ENCODE measurements around the gene ATP11C.
"Not testable (repeated sequence)": the region's sequence is repeated elsewhere in the genome, so short reads cannot be mapped to it uniquely, and the experiment has no call there.

ATP11C gene

DNA sequence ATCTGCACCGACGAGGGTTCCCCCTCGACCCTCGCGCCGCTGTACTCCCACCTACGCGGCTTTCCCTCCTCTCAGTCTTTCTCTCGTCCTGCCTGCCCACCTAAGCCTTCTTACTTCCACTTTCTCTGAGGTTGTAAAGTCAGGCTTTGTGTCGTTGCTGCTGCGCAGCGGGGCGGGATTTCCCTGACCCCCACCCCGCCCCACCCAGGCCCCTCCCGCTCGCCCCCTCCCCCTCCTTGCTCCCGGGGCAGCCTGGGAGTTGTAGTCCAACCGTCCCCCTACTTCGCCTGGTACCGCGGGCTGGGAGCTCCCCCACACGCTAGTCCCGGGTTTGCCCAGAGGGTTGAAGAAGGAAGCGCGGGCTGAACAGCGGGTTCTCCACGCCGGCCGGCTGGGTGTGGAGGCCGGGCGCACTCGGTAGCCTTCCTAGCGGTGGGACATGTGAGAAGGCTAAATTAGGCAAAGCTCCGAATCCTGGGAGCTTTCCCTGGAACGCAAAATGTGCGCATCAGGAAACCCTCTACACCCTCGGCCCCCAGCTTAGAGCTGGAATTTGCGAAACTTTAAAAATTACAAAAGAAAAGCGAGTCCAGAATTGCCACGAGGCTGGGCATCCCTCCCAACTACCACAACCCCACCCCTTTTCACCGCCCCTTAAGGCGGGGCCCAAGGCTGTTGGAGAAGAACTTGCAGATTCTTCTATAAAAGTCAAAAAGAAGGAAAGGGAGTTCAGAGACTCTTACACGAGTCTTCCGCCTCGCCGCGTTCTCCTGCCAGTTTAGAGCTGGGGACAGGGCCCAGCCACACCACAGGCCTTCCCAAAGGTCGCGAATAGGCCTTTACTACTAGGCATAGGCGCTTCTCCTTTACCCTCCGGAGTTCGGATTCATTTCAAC lies at the start of gene ATP11C:
Gene ATP11C, minus strand, starts transcription at position 153 of the 896 bp plus-strand sequence. CDS start 1,011 bp downstream, outside the sequence.
- no peak for DNase-seq

DNA sequence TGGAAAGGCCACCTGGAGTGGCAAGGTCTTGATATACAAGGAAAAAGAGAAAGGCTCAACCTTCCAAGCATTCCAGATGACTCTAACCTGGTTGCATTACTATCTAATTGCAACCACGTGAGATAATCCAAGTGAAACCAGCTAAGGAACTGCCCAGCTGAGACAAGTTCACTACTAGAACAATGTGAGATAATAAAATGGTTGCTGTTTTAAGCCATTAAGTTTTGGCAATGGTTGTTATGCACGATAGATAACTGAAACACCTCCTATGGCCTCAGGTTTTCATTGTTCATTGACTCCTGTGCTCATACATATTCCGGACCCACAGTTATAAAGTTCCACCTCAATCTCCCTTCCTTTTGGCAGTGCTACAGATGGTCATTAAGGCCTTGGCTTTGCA lies 41.6 kb upstream of the ATP11C start:
- no peak for DNase-seq

GRCh38 chrX:139972629-139973624 lies 40.1 kb upstream of the ATP11C start:
- DNase-seq = no peak

- no peak for DNase-seq
These were observed 39.3 kb upstream of the ATP11C start for GRCh38 chrX:139972113-139972512.

DNA sequence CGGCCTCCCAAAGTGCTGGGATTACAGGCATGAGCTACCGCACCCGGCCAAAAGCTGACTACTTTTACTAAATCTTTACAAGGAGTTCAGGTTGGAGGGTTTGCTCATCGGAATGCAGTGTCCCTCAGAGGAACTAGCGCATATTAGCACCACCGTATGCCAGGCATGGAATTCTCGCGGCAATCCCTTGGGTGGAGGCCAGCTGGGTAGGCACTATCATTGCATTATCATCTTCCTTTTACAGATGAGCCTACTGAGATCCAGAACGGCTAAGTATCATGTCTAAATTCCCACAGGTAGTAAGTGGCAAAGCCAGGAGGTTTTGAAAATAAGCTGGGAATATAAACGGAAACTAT lies 38.5 kb upstream of the ATP11C start:
- no peak for DNase-seq

DNA sequence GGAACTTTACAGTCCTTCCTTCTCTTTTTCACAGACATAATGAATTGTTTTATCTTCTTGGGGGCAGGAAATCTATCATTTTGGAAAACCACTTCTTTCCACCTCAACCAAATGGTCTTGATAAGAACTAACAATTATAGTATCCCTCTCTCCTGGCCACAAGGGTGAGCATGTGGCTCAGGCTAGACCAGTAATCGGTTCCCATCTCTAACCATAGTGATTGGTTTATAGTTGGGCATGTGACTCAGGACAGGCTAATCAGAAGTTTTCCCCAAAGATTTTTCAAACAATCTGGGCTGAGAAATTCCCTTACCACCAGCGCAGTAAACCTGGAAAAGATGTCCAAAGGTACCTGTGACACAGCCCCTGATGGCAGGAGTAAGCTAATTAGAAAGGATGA lies 36.4 kb upstream of the ATP11C start:
- DNase-seq = no peak

GRCh38 chrX:139967750-139968149 lies 34.9 kb upstream of the ATP11C start:
- DNase-seq = no peak

- DNase-seq = no peak
These were observed 34.4 kb upstream of the ATP11C start for GRCh38 chrX:139967300-139967699.

- not testable (repeated sequence) for DNase-seq
These were observed 33.3 kb upstream of the ATP11C start for GRCh38 chrX:139966159-139966558.

- DNase-seq = no peak
These were observed 32.6 kb upstream of the ATP11C start, which contains the start of gene CXorf66 for GRCh38 chrX:139965421-139965820. CXorf66 (minus strand) TSS chrX:139965521; CDS start chrX:139965496, 25 bp downstream.

GRCh38 chrX:139961091-139961490 lies 28.2 kb upstream of the ATP11C start:
- not testable (repeated sequence) for DNase-seq

DNA sequence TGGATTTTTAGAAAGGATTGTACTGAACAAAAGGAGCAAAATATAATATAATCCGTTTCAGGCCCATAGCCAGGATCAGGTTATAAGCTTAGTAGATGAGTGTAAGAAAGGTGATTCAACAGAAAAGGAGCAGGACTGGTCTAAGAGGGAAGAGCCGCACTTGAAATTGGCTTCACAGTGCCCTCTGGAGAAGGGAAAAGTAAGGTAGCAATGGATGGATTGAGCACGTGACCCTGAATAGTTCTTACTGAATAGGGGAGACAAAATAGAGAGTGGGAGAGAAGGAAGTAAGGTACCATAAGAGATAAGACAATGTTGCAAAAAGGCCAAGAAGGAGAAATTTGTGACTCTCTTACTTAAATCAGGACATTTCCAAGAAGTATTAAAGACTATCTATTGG lies 16.9 kb upstream of the ATP11C start:
- DNase-seq = no peak

DNA sequence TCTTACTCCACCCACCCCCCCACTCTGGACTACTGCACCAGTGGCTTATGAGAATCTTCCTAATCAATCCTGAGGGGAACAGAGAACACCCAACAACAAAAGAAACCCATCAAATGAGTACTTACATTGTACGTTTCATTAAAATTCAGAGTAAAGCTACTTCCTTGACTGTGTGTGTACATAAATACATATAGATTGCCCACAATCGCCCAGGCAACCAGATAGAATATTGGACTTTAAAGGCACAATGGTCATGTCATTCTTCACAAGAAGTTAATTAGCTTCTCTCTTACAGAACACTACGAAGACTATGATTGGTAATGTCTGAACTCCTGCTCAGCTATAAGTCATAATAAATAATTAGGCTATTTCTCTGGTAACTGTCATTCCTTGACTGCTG lies 12.2 kb upstream of the ATP11C start:
- DNase-seq = no peak

- no peak for DNase-seq
These were observed 3.4 kb upstream of the ATP11C start for GRCh38 chrX:139936259-139936658.

DNA sequence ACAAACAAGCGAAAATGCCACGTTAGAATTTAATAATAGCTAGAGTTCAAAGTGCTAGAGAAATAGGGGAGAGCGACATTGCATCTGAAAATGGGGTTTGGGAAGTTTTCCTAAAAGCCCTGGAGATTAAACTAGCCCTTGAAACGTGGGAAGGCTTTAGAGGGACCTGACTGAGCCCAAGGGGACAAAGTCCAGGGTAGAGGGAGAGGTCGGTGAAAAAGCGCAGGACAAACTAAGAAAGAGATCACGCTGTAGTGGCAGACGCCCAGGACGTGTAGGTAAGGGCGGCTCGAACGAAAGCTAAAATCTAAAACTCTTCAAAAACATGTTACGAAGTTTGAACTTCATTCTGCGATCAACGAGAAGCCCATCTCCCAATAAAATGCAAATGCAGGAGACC lies 1.1 kb upstream of the ATP11C start:
- DNase-seq = no peak

DNA sequence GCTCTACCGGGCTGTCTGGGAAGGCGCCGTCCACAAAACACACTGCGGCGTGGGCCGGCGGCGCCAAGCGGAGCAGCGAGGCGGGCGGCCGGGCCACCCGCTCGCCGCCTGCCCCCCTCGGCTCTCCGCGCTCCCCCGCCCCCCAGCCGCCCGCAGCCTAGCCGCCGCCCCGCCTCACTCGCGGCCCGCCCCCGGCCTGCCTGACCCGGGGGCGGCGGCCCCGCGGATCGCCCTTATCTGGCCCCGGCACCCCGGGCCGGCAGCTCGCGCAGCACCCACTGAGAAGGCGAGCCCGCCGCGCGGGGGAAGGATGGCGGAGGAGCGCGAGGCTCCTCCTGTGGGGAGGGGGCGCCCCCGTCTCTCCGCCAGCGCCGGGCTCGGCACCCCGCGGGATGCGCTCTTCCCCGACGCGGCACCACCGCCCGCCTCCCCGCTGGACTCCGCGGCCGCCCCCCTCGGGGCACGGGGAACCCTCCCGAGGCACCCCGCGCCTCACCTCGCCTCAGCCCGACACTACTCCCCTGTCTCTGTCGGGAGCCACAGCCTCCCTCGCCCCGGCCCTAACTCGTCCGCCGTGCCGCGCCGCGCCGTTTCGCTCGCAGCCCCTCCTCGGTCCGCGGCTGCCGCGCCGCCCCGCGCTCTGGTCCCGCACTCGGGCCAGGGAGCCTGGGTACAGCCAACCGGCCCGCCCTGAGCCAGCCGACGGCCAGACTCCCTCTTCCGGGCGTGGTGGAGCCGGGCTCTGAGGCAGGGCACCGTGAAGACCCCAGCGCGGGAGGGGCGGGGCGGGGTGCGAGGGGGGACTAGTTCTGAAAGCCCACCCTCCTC lies 566 bp downstream of the ATP11C start:
- no peak for DNase-seq

- DNase-seq = no peak
These were observed 1.2 kb downstream of the ATP11C start for GRCh38 chrX:139931646-139932072.

DNA sequence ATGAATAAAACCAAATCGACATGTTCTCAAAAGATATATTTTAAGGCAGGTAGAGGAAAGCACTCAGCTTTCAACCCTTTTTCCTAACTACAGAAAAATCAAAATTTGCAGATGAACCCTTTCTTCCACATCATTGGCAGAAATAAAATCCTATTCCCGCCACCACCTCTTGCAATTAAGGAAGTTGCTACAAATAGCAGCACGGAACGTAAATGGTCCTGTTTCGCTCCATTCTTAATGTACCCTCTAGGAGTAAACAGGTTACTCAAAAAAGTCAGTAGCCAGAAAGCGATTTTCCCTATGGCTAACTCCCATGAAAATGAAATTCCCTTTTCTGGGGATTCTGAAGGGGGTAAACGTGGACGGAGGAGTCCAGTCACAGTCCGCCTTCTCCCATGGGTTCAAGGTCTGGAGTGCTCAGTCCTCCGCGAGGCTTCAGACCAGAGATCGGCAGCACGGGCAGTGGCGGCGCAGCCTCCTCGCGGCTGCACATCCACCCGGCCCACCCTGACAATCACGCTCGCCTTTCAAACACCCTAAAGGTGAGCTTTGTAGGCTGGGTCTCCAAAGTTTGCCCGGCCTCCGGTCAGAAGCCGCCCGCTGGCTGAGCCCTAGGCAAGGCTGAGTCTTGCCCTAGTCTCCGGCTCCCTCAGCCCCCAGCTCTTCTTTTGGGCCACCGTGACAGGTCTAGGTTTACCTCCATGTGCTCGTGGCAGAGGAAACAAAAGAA lies 1.8 kb downstream of the ATP11C start:
- DNase-seq = no peak

DNA sequence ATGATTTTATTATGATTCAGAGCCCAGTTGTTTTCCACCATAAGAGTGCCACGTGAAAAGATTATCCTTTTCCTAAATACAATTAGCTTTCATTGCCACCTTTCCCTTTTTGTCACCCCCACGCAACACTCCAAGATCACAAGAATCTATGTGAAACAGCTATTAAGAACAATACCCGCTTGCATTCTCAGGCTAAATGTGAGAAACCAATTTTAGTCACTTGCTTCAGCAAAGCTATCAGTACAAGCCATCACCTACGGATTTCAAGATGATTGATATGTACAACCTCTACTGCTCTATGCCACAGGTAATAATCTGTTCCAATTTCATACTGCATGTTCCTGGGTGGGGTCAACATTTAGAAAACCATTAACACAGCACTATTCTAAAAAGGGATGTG lies 2.5 kb downstream of the ATP11C start:
- DNase-seq = no peak

- DNase-seq = no peak
These were observed 3.0 kb downstream of the ATP11C start for GRCh38 chrX:139929876-139930275.

DNA sequence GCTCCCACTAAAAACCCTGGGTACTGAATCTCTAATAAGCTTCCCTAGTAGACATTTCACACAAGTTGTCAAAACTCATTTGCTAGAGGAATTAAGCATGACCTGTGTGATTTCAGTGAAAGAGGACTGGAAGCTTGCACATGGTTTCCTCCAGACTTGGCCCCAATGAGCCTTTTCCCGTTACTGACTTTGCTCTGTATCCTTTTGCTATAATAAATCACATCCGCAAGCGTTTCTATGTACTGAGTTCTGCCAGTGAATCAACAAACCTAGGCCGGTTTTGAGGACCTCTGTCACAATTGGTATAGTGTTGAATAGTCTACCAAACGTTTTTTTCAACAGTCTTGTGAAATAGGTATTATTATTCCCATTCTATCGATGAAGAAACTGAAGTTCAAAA lies 8.2 kb downstream of the ATP11C start:
- no peak for DNase-seq

Data from cerebellar nuclear complex (tissue), 1 donor.